HS-5 (cell line): ENCODE results near the gene ITGA6.
"Not testable (repeated sequence)": the region's sequence is repeated elsewhere in the genome, so short reads cannot be mapped to it uniquely, and the experiment has no call there.

Source experiments
- DNase-seq: peaks from one replicate; pipeline ENCODE4 v3.0.0-alpha.2; 2012; ENCODE audit warnings: low read depth

ITGA6 gene

GRCh38 chr2:172518995-172519394, 91.6 kb downstream of the ITGA6 start:
- DNase-seq = no peak

GRCh38 chr2:172525601-172526000, 98.2 kb downstream of the ITGA6 start:
- no peak for DNase-seq

GRCh38 chr2:172531309-172531708, 103.9 kb downstream of the ITGA6 start:
- no peak for DNase-seq

- DNase-seq = not testable (repeated sequence)
Observed at GRCh38 chr2:172532461-172532860, 105.1 kb downstream of the ITGA6 start.

- DNase-seq = no peak
Observed at GRCh38 chr2:172533687-172534086, 106.3 kb downstream of the ITGA6 start.

- no peak for DNase-seq
Observed at GRCh38 chr2:172535119-172535518, 107.7 kb downstream of the ITGA6 start.

- DNase-seq = not testable (repeated sequence)
Observed at GRCh38 chr2:172537851-172538250, 110.5 kb downstream of the ITGA6 start.

GRCh38 chr2:172539767-172540166, 112.4 kb downstream of the ITGA6 start:
- DNase-seq = no peak

- DNase-seq = no peak
Observed at GRCh38 chr2:172540421-172540820, 113.0 kb downstream of the ITGA6 start.

GRCh38 chr2:172545408-172546075, 118.2 kb downstream of the ITGA6 start:
- no peak for DNase-seq

- DNase-seq = no peak
Observed at GRCh38 chr2:172549131-172549530, 121.7 kb downstream of the ITGA6 start.

GRCh38 chr2:172549802-172550201, 122.4 kb downstream of the ITGA6 start:
- not testable (repeated sequence) for DNase-seq

- no peak for DNase-seq
Observed at GRCh38 chr2:172550419-172550818, 123.0 kb downstream of the ITGA6 start.

- DNase-seq = no peak
Observed at GRCh38 chr2:172551271-172551670, 123.9 kb downstream of the ITGA6 start.

GRCh38 chr2:172552547-172553291, 125.3 kb downstream of the ITGA6 start:
- DNase-seq = no peak

- DNase-seq = no peak
Observed at GRCh38 chr2:172554352-172555271, 127.2 kb downstream of the ITGA6 start.

GRCh38 chr2:172555272-172555521, 127.8 kb downstream of the ITGA6 start:
- DNase-seq = no peak
